GM21515 (cell line): ENCODE data around the gene PAM.
"Not testable (repeated sequence)": the region's sequence is repeated elsewhere in the genome, so short reads cannot be mapped to it uniquely, and the experiment has no call there.

Experiments
- ATAC-seq: cut with Tn5 transposase; IDR thresholded peaks from one replicate; pipeline ENCODE4 v1.9.1; 2021; ENCODE audit not compliant: unreplicated experiment

The PAM gene

GRCh38 chr5:102750151-102750834 lies 4.8 kb upstream of the PAM start:
- ATAC-seq = no peak

- ATAC-seq = not testable (repeated sequence)
Measured at GRCh38 chr5:102751903-102752376, 3.2 kb upstream of the PAM start.

- peak; percentile 0 for ATAC-seq
Measured at GRCh38 chr5:102753889-102754766, 977 bp upstream of the PAM start.

GRCh38 chr5:102755686-102756371 lies 724 bp downstream of the PAM start:
- peak; percentile 69 for ATAC-seq

- ATAC-seq = no peak
Measured at GRCh38 chr5:102758576-102758975, 3.5 kb downstream of the PAM start.

GRCh38 chr5:102759289-102759688 lies 4.2 kb downstream of the PAM start:
- no peak for ATAC-seq

- ATAC-seq = no peak
Measured at GRCh38 chr5:102759700-102760099, 4.6 kb downstream of the PAM start.

- ATAC-seq = no peak
Measured at GRCh38 chr5:102760815-102761214, 5.7 kb downstream of the PAM start.

- peak; percentile 82 for ATAC-seq
Measured at GRCh38 chr5:102762095-102762534, 7.0 kb downstream of the PAM start.

GRCh38 chr5:102762562-102763227 lies 7.6 kb downstream of the PAM start:
- no peak for ATAC-seq

GRCh38 chr5:102763734-102764133 lies 8.6 kb downstream of the PAM start:
- no peak for ATAC-seq

GRCh38 chr5:102764381-102765004 lies 9.4 kb downstream of the PAM start:
- ATAC-seq = no peak

GRCh38 chr5:102765350-102765749 lies 10.2 kb downstream of the PAM start:
- ATAC-seq = no peak

- no peak for ATAC-seq
Measured at GRCh38 chr5:102766295-102767090, 11.4 kb downstream of the PAM start.

GRCh38 chr5:102767862-102768261 lies 12.8 kb downstream of the PAM start:
- ATAC-seq = no peak

GRCh38 chr5:102770803-102771202 lies 15.7 kb downstream of the PAM start:
- no peak for ATAC-seq

- no peak for ATAC-seq
Measured at GRCh38 chr5:102771435-102771834, 16.3 kb downstream of the PAM start.

- ATAC-seq = no peak
Measured at GRCh38 chr5:102772273-102772672, 17.2 kb downstream of the PAM start.

- ATAC-seq = no peak
Measured at GRCh38 chr5:102773133-102773532, 18.0 kb downstream of the PAM start.

- not testable (repeated sequence) for ATAC-seq
Measured at GRCh38 chr5:102775756-102776155, 20.7 kb downstream of the PAM start.
